HepG2 (cell line): ENCODE measurements around the gene MSI2. TPM values are rescaled to one million over a fixed set of nuclear protein-coding genes. Genes with fewer than 3 reads are reported as not detected.
A peak's percentile ranks its signal among the peaks of the same experiment; 100 is the strongest.

Experiments used
- ATAC-seq: fragments of 200-7000 bp; cut with Tn5 transposase; 3 replicates; pipeline ENCODE4 v1.9.1; 2020; ENCODE audit warnings: mild to moderate bottlenecking, moderate library complexity
- BruUV-seq: library from RNA; stranded (reverse); fragments of 400-500 nt; replicated peaks from 2 replicates; lab custom pipeline; 2021; lab: Mats Ljungman, UMichigan
- CTCF ChIA-PET: fragments of 300-600 bp; formaldehyde crosslinking; extraction: SDS; loops from one replicate; lab custom pipeline; 2021; ENCODE audit warnings: low total read pairs, inconsistent platforms, low intra/inter-chr PET ratio; lab: Yijun Ruan, JAX
- POLR2A ChIA-PET: fragments of 350-600 bp; sonication (Branson Sonifier 250); formaldehyde crosslinking; loops from one replicate; lab custom pipeline; 2020; ENCODE audit warnings: antibody characterized with exemption, inconsistent platforms; lab: Yijun Ruan, JAX
- DNase-seq: peaks from one replicate; pipeline ENCODE4 v3.0.0-alpha.2; 2015; ENCODE audit warnings: low spot score
- FAIRE-seq: peaks from 3 replicates; lab custom pipeline; 2011; peaks lifted over from hg19 to GRCh38; lab: Jason Lieb, UNC
- H2AFZ ChIP-seq: one replicate; pipeline ENCODE4 v1.6.1; 2011; ENCODE audit warnings: low read length, inconsistent platforms
- H3K27ac ChIP-seq: fragments of 300-600 bp; 3 replicates; pipeline ENCODE4 v1.8.0; 2011; ENCODE audit warnings: mixed run types, mild to moderate bottlenecking, mixed read lengths, low read length, inconsistent platforms; ENCODE audit not compliant: insufficient read depth; ENCODE audit errors: extremely low read length
- H3K27me3 ChIP-seq, 2 experiments: fragments of 200-600 bp in 1 of 2; 2 replicates in 1 of 2; 3 replicates in 1 of 2; pipeline versions ENCODE4 v1.6.0 to v1.8.0; 2011; ENCODE audit warnings: low read length in 2 of 2, mild to moderate bottlenecking in 2 of 2, moderate library complexity in 2 of 2, inconsistent platforms in 1 of 2; ENCODE audit not compliant: insufficient read depth in 2 of 2, control insufficient read depth in 1 of 2
- H3K36me3 ChIP-seq, 2 experiments: fragments of 200-600 bp in 1 of 2; replicated peaks in 1 of 2; 2 replicates in 1 of 2; 3 replicates in 1 of 2; pipeline versions ENCODE4 v1.5.1 to v1.8.0; 2011; ENCODE audit warnings: low read length in 2 of 2, inconsistent platforms in 1 of 2; ENCODE audit not compliant: insufficient read depth in 2 of 2, control insufficient read depth in 1 of 2
- H3K4me1 ChIP-seq: 2 replicates; pipeline ENCODE4 v1.5.1; 2012; ENCODE audit warnings: low read length, inconsistent platforms; ENCODE audit not compliant: insufficient read depth
- H3K4me2 ChIP-seq: 2 replicates; pipeline ENCODE4 v1.6.0; 2011; ENCODE audit warnings: low read depth, low read length, inconsistent platforms
- H3K4me3 ChIP-seq, 3 experiments: fragments of 200-600 bp in 1 of 3; sonication (generic), shearing (Covaris generic) in 1 of 3; replicated peaks in 1 of 3; 2 replicates each; pipeline ENCODE4 v1.5.1; 2011 to 2016; ENCODE audit warnings: low read length in 3 of 3, inconsistent platforms in 2 of 3, low read depth in 2 of 3, mild to moderate bottlenecking in 2 of 3, control low read depth in 1 of 3, mixed read lengths in 1 of 3; ENCODE audit not compliant: insufficient read depth in 1 of 3
- H3K79me2 ChIP-seq: one replicate; pipeline ENCODE4 v1.6.1; 2011; ENCODE audit warnings: low read length, inconsistent platforms; ENCODE audit not compliant: insufficient read depth
- H3K9ac ChIP-seq: 2 replicates; pipeline ENCODE4 v1.6.0; 2011; ENCODE audit warnings: mild to moderate bottlenecking, low read depth, low read length, inconsistent platforms; ENCODE audit not compliant: insufficient read depth
- H3K9me3 ChIP-seq: 2 replicates; pipeline ENCODE4 v1.5.1; 2012; ENCODE audit warnings: mild to moderate bottlenecking, low read length
- H4K20me1 ChIP-seq: 2 replicates; pipeline ENCODE4 v1.6.0; 2011; ENCODE audit warnings: inconsistent platforms, mild to moderate bottlenecking, low read length, moderate library complexity; ENCODE audit not compliant: insufficient read depth
- FOSL2 ChIP-seq: sonication (generic); formaldehyde crosslinking; IDR thresholded peaks from 2 replicates; pipeline ENCODE4 v1.4.0; 2020; ENCODE audit warnings: missing genetic modification reagents
- HNF1A ChIP-seq, 2 experiments: sonication (generic) in 1 of 2; formaldehyde crosslinking in 1 of 2; IDR thresholded peaks; 2 replicates each; pipeline versions ENCODE4 v1.4.0 to v1.6.1; 2016 to 2020; ENCODE audit warnings: borderline replicate concordance in 1 of 2, low read depth in 1 of 2, mild to moderate bottlenecking in 1 of 2, missing genetic modification reagents in 1 of 2
- RBM22 ChIP-seq: fragments of 200-400 bp; formaldehyde crosslinking; optimal IDR thresholded peaks from 2 replicates; pipeline ENCODE3; 2017; ENCODE audit warnings: mild to moderate bottlenecking, low read length, moderate library complexity
- ZNF10 ChIP-seq: sonication (generic); formaldehyde crosslinking; IDR thresholded peaks from 2 replicates; pipeline ENCODE4 v1.4.0; 2020; ENCODE audit warnings: mild to moderate bottlenecking, low read depth, missing genetic modification reagents, borderline replicate concordance
- ZNF33A ChIP-seq: sonication (generic); formaldehyde crosslinking; IDR thresholded peaks from 2 replicates; pipeline ENCODE4 v1.5.1; 2020; ENCODE audit warnings: missing genetic modification reagents, mild to moderate bottlenecking, moderate library complexity, borderline replicate concordance
- WGBS: methylation state at CpG from one replicate; pipeline ENCODE4 v1.1.6; 2017; ENCODE audit warnings: low lambda C conversion rate; 5-methylcytosine and 5-hydroxymethylcytosine counted together
- in situ Hi-C: cut with HindIII; loops from 2 replicates; pipeline ENCODE4 v1.10.0; 2017; ENCODE audit warnings: low pct_unique_long_range_greater_than_20kb; ENCODE audit not compliant: extremely low pct_ligation_motif_present
- intact Hi-C: fragments of 100-400 bp; cut with micrococcal nuclease; formaldehyde crosslinking; loops from one replicate; pipeline ENCODE4 v1.10.0; 2022; ENCODE audit not compliant: unreplicated experiment
- polyA plus RNA-seq, 8 experiments: library from polyadenylated mRNA; depleted of rRNA in 3 of 8; stranded (reverse) in 7 of 8; unstranded in 1 of 8; fragments of >200 nt; fragmentation: Illumina TruSeq in 4 of 8; extraction: Trizol in 4 of 8; gene quantifications; 2 replicates each; pipeline versions ENCODE4 v1.2.1 to v1.2.3, GENCODE V29; 2011 to 2016; ENCODE audit warnings: low read depth in 4 of 8, missing spikeins in 1 of 8, mixed read lengths in 1 of 8; ENCODE audit not compliant: insufficient read depth in 1 of 8
- total RNA-seq, 5 experiments: library from RNA; depleted of rRNA; stranded (reverse); fragments of >200 nt; fragmentation: Illumina TruSeq; extraction: Trizol; gene quantifications; 2 replicates each; pipeline ENCODE4 v1.2.3, GENCODE V29; 2016; ENCODE audit warnings: low read depth in 1 of 5

MSI2 gene
- total and polyA plus RNA-seq, 2 of the 13 experiments (the other 11 are each of a cell fraction or from before 2014, with no cell fraction given), result 77.5 to 78.4 TPM

DNA sequence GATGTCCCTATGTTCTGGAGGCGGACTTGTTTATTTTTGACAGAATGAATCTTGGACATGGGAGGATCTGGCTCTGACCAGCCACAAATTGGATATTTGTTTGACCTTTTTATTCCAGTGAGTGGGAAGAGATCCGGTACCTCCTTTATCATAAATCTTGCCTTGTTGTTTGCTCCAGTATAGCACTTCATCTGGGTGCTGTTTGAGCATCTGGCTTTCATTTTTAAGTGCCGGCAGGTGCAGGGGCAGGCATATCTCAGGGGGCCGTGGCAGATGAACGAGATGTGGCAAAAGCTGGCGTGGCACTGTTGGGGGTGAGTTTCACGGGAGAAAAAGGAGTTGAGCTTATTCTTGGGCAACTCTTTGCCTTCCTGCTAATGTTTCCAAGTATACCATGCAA is 37.8 kb downstream of the MSI2 start (continued):
- TF ChIP-seq ZNF33A (no peak), ZNF10 (no peak)

GRCh38 chr17:57294629-57295501 is 38.5 kb downstream of the MSI2 start:
- H3K9me3 ChIP-seq, result no peaks in the 10 kb centered on the region
- H3K79me2 ChIP-seq, result peaks cover 45% of the 10 kb centered on the region
- ChIA-PET CTCF (no interaction called here), POLR2A (no interaction called here)
- no peak overlapping the region for H3K27ac ChIP-seq
- peaks cover 12% of the 10 kb centered on the region; the same call in 1 of the 2 replicates for H4K20me1 ChIP-seq
- H3K4me2 ChIP-seq, result no peak overlapping the region
- no peak overlapping the region for H2AFZ ChIP-seq
- ATAC-seq (no peak), DNase-seq (peak; percentile 21), FAIRE-seq (no peak)
- 94% methylated on average over 10 of the region's 10 CpGs for WGBS
- H3K27me3 ChIP-seq, result no peaks in the 10 kb centered on the region
- in situ Hi-C loops, result no loop called here
- no peak overlapping the region for H3K4me3 ChIP-seq
- intact Hi-C loops, result no loop called here
- H3K36me3 ChIP-seq, result peaks cover 11 to 56% of the 10 kb centered on the region in 2 experiments
- TF ChIP-seq RBM22 (peak; percentile 27), HNF1A (IDR thresholded peaks at IDR 0.05; ENCODE audit: low read depth) (no peak), HNF1A (CRISPR knock-in tag; IDR thresholded peaks at IDR 0.05; ENCODE audit: borderline replicate concordance) (no peak), FOSL2 (CRISPR knock-in tag) (peak; percentile 71; the same call in 1 of the 2 replicates)
- no peak overlapping the region for H3K9ac ChIP-seq
- peaks cover 39% of the 10 kb centered on the region for H3K4me1 ChIP-seq
- no TSS peak for BruUV-seq
